Cerebellar cortex (tissue), 1 donor: ENCODE data around the gene DLGAP1.

Experiments
- DNase-seq: peaks from one replicate; pipeline ENCODE4 v3.0.0-alpha.2; 2015; ENCODE audit warnings: low spot score

Gene DLGAP1

DNA sequence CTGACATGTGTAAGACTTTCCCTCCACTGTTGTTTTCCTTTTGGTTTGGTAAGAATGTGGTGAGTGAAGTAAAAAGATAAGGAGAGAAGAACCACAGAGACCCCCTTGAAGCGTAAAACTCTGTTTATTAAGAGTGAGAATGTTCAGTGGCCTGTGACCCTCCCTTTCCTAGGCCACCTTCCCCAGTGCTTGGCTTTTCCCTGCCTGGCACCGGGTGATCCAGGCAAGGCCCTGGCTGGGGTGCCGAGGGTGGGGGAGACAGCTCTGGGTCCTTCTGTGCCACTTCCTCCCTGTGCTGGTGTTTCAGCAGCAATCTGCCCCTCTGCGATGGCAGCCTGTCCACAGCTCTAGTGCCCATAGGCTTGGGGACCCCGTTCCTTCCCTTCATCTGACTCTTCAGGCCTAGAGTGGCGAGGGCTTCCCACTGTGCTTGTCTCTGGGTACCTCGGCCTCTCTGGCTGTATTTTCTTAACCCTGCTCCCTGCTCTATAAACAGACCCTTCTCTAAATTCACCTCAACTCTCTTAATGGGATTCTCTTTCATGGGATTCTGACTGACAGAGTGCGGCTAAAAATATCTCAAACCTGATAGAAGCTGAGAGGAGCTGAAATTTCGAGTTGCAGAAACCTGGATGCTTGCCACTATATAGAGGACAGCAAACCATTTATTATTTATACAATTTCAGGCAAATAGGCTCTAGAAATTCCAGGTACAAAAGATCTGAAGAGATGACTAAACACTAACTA, 461.0 kb downstream of the DLGAP1 start:
- peak; percentile 66 for DNase-seq

DNA sequence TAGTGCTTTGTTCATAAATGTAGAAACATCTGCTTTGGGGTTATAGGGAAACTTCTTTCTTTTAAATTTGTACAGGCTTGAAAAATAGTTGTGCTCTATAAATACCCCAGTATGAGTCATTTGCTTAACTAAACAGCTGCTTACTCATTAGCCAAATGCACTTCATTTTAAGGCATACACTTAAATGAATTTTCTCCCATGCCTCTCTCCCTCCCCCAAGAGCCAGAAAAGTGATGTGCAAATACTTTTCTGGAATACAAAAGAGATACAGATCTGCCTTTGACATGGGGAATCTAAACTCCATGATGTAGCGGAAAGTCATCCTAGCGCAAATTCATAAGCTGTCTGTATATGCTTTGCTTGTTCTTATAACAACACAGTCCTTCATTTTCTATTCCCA, 469.4 kb downstream of the DLGAP1 start:
- DNase-seq: no peak

DNA sequence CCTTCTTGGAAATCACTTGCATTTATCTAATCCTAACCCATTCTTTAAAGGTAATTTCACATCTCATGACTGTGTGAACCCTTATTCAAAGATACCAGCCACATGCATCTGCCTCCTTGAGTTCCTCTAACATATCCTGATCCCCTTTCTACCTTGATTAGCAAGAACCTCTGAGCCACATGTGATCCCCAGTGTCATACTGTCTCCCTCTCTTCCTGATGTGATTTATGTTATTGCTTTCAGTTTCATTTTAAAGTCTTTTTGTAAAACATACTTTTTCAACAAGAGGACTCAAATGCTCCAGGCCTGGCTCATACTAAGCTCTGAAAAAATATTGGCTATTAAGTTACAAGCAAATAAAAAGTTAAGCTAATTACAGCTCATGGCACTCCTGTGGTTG, 470.1 kb downstream of the DLGAP1 start:
- peak; percentile 34 for DNase-seq

DNA sequence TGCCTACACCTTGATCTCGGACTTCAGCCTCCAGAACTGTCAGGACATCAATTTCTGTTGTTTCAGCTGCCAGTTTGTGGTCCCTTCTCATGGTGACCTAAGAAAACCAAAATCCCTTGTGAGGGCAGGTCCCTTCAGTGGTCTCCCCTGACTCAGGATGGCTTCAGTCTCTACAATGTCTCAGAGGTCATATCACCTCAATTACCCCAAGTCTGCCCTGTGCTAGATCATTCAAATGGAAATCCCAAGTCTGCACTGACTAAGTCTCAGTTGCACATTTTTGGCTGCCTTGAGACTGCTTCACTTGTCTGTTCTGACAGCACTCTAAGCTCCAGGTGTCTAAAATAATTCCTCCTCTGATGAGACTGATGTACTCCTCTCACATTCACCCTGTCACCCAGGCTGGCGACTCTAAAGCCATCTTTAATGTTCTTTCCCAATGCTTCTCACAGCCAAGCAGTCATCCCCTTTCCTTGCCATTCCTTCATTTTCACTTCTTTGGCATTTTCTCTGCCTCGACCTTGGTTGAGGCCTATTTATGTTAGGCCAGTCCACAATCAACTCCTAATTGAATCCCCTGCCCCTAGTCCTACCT, 470.8 kb downstream of the DLGAP1 start:
- peak; percentile 44 for DNase-seq

DNA sequence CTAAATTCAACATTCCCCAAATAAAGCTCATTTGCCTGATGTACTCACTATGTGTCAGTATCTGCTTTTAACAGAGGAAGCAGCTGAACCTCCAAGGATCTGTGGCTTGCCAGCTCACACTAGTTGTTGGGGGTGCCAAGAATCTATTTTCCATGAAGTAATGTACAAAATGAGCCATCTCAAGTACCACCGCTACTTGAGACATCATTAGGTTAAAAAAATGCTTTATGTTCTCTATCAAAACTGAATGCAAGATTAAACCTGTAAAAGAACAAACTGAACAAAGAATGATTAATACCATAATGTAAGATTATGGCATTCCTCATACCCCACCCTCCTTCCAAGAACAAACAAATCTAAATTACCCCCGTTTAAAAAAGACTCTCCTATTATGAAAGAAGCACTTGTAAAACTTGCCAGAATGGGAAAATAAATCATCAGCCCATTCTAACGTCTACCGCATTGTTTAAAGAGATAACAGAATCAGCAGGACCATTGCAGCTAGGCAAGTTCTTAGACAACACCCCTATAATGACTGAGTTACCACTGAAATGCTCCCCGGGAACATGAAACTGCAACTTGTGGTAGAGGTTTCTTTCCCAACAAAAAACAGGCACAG, 471.6 kb downstream of the DLGAP1 start:
- DNase-seq: no peak

DNA sequence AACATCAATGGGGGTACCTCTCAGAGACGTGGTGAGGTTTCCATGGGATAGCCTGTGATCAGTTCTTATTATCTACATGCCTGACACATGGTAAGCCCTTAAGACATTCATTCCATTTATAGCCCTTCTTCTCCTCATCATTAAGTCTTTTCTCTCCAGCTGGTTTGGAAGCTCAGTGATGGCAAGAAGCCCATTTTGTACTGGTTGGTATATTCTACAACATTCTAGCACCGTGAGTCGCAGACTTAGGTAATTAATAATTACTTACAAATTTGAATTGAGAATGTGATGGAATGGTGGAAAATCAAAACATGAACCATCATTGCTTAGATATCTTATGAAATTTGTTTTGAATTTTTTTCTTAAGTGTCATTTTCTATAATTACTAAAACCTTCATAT, 472.6 kb downstream of the DLGAP1 start:
- no peak for DNase-seq

DNA sequence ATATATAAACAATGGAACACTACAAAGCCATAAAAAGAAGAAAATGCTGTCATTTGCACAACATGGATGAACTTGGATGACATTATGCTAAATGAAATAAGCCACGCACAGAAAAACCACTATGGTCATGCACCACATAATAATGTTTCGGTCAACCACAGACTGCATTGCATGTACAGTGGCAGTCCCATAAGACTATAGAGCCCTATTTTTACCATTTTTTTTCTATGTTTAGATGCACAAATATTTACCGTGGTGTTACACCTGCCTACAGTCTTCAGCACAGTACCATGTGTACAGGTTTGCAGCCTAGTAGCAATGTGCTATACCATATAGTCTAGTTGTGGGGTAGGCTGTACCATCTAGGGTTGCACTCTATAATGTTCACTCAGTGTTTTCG, 476.1 kb downstream of the DLGAP1 start:
- no peak for DNase-seq

DNA sequence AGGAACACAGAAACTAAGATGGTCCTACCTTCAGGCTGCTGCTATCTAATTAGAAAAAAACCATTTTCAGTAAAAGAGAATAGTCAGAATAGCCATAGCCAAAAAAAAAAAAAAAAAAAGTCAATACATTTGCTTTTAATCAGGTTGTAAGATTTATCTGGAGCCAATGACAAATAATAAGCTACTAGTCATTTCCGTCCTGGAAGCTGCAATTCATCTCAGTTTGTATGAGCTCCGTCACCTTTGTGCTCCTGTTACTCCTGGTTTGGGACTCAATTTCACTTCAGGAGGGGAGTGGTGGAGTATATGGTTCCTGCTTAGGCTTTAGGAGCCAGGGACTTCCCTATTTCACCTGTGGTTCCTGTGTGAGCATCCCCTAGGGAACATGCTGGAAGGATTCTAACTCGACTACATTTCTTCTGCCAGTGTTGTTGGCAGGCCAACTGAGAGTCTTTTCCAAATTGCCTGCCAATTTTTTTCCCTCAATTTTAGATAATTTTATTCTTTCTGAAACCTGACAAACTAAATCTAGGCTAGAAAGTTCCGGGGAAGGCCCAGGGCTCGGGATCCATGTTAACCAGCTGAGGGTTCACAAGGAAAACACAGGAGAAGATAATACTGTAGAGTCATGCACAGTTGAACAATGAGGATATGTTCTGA, 481.8 kb downstream of the DLGAP1 start:
- DNase-seq: no peak

DNA sequence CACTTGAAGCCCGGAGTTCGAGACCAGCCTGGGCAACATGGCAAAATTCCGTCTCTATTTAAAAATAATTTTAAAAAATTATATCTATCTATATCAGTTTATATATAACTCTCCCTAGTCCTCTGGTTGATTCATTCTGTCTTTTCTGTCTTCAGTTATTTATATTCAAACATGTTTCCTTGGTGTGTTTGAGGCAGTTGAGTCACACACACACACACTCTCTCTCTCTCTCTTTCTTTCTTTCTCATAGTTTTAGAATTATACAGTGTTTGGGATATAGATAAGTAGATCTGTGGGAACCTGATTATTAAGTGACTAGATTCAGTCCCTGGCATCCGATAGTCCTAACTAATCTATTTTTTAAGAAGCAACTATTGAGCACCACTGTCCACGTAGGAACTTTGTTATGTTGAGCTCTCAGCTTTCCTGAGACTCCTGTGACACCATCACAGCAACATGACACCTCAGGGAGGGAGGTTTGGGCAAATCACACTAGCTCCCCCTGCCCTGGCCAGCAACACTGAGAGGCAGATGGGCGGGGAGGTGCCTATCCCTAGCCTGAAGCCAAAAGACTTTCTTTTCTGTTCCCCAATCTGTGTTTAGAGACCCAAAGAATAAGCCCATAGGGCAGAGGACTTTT, 482.7 kb downstream of the DLGAP1 start:
- DNase-seq: no peak

DNA sequence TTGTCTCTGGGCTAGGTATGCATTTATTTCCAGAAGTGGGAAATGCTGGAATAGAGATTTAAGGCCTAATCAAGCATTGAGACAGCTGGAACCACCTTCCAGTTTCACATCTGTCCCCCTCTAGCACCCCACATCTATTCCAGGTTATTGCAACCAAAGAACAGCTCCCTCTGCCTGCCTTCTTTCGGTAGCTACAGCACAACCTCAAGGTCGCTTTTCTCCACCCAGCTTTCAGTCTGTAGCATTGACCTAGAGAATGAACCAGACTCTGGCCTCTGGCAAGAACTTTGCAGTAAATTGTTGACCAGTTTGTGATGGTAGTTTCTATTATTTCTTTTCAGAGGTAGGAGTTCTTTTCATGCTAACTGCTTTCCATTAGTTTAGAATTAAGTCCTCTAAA, 484.2 kb downstream of the DLGAP1 start:
- peak; percentile 53 for DNase-seq

DNA sequence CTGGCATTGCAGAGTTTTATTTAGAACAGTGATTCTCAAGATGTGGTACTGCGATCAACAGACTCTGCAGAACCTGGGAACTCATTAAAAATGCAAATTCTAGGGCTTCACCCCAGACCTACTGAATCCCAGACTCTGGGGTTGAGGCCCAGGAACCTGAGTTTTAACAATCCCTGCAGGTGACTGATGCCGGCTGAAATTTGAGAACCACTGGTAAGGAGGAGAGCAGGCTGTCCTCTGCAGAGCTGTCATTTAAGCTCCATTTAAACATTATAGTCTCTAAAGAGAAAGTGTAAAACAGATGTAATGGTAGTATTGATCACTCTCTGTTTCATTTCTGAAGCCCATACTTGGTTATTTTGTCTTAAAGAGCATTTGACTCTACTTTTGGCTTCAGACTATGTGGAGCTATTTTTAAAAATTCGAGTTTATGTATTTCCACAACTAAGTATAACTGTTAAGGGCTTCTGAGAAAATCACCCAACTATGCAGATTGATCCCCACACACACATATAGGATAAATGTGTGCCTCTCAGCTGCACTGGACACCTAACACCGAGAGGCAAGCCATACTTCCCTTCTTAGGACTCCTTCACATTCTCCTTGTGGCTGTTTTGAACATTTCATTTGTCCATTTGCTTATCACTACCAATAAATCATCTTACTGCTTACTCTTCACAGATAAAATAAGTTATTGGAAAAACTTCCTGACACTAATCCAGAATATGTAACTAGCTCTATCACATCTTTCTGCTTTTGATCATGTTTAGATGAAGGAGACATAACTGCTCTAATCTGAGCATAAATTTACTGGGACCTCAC, 487.5 kb downstream of the DLGAP1 start:
- DNase-seq: no peak

DNA sequence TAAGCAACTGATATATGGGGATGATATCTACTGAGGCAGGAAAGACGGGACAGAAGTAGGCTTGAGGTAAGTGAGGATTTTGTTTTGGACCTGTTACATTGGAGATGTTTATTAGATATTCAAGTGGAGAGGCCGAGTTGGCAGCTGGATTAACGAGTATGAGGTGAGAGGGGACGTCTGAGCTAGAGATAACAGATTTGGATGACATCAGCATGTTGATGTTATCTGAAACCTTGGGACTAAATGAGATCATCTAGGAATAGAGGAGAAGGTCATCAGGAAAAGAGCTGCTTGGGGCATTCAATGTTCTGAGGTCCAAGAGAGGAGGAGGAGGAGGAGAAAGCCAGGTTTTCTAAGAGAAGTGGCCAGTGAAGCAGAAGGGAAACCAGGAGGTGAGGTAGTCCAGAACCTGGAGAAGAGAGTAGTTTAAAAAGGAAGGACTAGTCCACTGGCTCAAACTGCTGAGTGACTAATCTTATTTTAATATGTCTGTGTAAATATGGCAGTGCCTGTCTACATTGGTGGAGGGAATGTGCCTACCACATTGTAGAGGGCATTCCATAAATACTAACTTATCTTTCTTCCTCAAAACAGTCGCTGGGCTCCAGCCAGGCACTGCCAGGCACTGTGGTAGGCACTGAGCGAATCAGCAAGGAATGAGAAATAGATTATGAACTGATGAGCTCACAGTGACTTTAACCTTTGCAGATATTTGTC, 488.3 kb downstream of the DLGAP1 start:
- no peak for DNase-seq

DNA sequence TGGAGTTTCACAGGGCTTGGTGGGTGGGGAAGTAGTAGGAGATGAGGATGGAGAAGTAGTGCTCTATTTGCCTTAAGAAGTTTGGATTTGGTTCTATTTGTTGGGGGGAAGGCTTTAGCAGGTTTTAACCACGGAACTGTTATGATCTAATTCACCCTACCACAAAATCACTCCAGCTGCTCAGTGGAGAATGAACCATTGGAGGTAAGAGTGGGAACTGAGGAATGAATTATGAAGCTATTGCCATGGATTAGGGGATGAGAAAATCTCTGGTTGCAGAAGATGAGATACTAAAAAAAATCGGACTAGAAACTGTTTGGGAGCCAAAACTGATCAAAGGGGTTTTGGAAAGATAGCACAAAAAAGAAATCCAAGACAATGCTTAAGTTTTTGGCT, 488.9 kb downstream of the DLGAP1 start:
- DNase-seq: no peak

DNA sequence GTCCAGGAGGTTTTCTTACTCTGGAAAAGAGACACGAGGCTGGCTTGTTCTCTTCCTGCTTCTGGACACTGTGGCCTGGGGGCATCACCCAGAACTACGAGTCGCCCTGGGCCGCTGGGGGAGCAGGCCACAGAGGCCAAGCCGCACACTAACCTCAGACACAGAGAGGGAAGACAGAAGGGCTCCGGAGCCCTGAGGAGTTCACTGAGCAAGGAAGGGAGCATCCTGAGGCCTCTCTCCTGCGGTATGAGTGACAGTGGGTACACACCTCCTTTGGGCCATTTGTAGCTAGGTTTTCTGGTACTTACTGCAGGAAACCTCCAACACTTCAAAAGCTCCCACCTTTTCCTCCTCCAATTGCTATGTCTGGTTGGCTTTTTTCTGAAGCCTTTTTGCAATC, 494.1 kb downstream of the DLGAP1 start:
- DNase-seq: no peak

DNA sequence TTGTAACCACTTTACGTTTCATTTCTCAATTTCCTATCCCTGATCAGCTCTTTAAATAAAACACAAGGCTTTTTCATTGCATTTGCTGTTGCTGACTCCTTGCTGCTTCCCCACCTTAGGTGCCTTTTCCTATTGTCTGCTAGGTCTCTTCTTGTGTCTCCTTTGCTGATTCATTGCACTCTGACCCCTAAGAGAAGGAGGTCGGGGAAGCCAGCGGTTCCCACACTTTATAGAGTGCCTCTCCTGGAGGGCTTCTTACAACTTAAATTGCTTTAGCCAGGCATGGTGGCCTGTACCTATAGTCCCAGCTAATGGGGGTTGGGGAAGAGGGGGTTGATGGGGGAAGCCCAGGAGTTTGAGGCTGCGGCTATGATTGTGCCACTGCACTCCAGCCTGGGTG, 495.0 kb downstream of the DLGAP1 start:
- DNase-seq: no peak

DNA sequence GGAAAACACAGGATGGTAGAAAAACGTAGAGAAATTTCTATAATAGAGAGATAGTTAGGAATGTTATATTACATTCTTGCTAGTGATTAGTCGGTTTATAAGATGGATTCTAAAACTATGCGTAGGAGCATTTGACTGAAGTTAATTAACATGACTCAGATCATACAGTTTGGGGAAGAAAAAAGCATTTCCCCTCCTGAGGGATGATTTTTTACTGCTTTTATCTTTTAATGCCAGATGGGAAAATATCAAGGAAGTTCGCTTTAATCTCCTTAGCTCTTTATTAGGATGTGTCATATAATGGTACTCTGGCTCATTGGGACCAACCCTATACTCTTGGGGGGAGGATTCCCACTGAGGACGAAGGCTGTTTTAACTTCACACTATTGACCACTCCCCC, 503.1 kb downstream of the DLGAP1 start:
- no peak for DNase-seq

DNA sequence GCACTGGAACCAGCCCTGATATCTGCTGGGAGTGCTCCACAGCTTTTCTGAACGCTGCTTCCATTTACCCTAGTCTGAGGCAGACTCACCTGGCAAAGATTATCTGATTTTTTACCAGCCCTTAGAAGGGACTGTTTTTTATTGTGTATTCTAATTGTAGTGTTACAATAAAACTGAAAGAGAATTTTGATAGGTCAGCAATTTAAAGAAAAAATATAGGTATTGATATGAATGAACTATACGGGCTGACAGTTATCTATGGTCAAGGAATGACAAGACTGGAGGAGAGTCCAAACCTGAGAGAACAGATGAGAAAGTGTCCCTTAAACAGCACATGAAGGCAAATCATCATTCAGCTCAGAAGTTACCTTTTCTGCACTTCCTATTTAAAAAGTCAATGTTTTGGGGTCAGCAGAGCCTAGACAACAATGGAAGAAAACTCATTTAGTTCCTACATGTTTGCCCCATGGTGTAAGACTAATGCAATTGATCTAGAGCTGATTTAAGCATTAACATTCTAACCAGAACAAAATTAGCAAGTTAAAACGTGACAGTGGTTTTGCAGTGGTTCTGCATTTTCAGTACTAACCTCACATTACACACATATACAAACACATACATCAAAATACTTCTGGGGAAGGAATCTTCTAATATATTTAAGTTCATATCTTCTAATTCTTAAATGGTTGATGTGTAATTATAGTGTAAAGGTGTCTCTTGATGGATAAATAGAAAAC, 504.3 kb downstream of the DLGAP1 start:
- DNase-seq: no peak

DNA sequence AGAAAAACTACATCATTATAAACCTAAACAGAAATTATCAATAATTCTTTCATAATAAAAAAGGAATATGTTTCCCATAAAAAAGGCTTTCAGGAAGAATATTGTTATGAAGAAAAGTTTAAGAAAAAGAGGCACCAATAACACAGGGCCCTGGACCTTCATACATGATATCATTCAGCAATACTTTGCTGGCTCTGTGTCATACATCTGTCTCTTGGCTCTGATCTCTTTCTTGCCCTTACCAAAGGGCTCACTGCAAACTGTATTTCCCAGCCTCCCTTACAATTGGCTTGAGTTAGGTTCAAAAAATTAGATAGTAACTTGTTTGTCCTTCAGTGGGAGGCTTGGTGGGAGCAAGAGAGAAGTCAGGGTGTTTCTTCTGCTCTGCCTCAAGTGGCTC, 506.1 kb downstream of the DLGAP1 start:
- no peak for DNase-seq

DNA sequence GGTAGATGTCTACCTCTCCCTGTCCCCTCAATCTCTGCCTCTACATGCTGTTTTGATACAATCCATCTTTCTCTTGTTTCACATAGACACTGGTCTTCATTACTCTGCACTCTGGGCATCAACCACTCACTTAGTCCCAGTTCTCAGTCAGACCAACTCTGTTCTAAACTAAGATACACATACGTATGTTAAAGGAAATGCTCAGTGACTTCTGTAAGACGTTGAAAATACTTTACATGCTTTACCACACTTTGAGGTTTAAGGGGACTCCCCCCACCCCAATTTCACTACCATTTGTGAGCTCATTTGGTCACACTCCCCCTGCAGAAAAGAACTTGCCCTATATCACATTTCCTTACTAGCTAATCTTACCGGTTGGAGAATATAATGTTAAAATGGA, 507.7 kb downstream of the DLGAP1 start:
- DNase-seq: no peak

DNA sequence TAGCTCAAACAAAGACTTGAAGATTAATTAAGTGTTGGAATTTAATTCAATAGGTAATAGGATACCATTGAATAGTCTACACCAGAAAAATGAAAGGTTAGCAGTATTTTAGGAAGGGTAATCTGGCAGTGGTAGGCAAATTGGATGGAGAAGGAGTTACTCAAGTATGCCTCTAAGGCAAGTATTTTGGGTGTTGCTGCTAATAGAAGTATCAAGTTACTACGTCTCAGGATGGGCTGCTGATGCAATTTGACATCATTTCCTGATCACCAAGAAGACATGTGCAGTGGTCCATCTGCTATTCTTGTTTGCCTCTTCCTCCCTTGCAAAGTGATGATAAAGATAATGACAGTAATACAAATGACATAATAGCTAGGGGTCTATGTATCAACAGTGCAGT, 519.8 kb downstream of the DLGAP1 start:
- no peak for DNase-seq
